OCI-LY3 (cell line): ENCODE data around the gene CSPG4.

ENCODE experiments used
- EZH2phosphoT487 ChIP-seq: fragments of 200-600 bp; shearing (Covaris generic); IDR thresholded peaks from 2 replicates; pipeline ENCODE4 v1.6.1; 2018; ENCODE audit warnings: antibody characterized with exemption, mixed run types, low read depth
- TF ChIP-seq, protein P1 (sequence below): fragments of 200-600, 300-600 bp; sonication (generic); IDR thresholded peaks from 2 replicates; pipeline ENCODE4 v1.5.1; 2014; ENCODE audit warnings: antibody characterized with exemption, low read length, low read depth

GRCh38 chr15:75723171-75723846 is 10.7 kb upstream of the CSPG4 start:
- TF ChIP-seq, protein P1, sequence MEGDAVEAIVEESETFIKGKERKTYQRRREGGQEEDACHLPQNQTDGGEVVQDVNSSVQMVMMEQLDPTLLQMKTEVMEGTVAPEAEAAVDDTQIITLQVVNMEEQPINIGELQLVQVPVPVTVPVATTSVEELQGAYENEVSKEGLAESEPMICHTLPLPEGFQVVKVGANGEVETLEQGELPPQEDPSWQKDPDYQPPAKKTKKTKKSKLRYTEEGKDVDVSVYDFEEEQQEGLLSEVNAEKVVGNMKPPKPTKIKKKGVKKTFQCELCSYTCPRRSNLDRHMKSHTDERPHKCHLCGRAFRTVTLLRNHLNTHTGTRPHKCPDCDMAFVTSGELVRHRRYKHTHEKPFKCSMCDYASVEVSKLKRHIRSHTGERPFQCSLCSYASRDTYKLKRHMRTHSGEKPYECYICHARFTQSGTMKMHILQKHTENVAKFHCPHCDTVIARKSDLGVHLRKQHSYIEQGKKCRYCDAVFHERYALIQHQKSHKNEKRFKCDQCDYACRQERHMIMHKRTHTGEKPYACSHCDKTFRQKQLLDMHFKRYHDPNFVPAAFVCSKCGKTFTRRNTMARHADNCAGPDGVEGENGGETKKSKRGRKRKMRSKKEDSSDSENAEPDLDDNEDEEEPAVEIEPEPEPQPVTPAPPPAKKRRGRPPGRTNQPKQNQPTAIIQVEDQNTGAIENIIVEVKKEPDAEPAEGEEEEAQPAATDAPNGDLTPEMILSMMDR: no peak
- TF ChIP-seq EZH2phosphoT487: no peak
